Endothelial cell of umbilical vein (primary cell): ENCODE measurements around the gene EML6. TPM values are rescaled to one million over a fixed set of nuclear protein-coding genes. Genes with fewer than 3 reads are reported as not detected.

Source experiments
- BruUV-seq: library from RNA; stranded (reverse); fragments of 400-500 nt; replicated peaks from 2 replicates; lab custom pipeline; 2021; lab: Mats Ljungman, UMichigan
- CTCF ChIA-PET: fragments of 300-600, 350-600 bp; sonication (Branson Sonifier 250); formaldehyde crosslinking; loops from one replicate; lab custom pipeline; 2021; ENCODE audit warnings: antibody characterized with exemption, inconsistent platforms; lab: Charles Lee
- POLR2A ChIA-PET: fragments of 300-600, 350-600 bp; sonication (Branson Sonifier 250); formaldehyde crosslinking; loops from one replicate; lab custom pipeline; 2021; ENCODE audit warnings: antibody characterized with exemption, inconsistent platforms; lab: Charles Lee
- DNase-seq: peaks from one replicate; pipeline ENCODE4 v3.0.0-alpha.2; 2011; ENCODE audit warnings: low read depth, low spot score
- FAIRE-seq: peaks from 2 replicates; lab custom pipeline; 2011; peaks lifted over from hg19 to GRCh38; lab: Jason Lieb, UNC
- H2AFZ ChIP-seq: 2 replicates; pipeline ENCODE4 v1.6.0; 2012; ENCODE audit warnings: low read depth, low read length, control low read depth, inconsistent platforms
- H3K27ac ChIP-seq: 2 replicates; pipeline ENCODE4 v1.5.1; 2011; ENCODE audit warnings: low read depth, mild to moderate bottlenecking, control low read depth, low read length, moderate library complexity; ENCODE audit not compliant: insufficient read depth
- H3K27me3 ChIP-seq, 2 experiments: 2 replicates each; pipeline versions ENCODE4 v1.6.0 to v1.6.1; 2011; ENCODE audit warnings: low read length in 2 of 2, mixed read lengths in 1 of 2; ENCODE audit not compliant: control insufficient read depth in 2 of 2, insufficient read depth in 2 of 2
- H3K36me3 ChIP-seq, 2 experiments: 2 replicates in 1 of 2; 3 replicates in 1 of 2; pipeline ENCODE4 v1.5.1; 2011; ENCODE audit warnings: low read length in 2 of 2, mild to moderate bottlenecking in 1 of 2, moderate library complexity in 1 of 2; ENCODE audit not compliant: control insufficient read depth in 2 of 2, insufficient read depth in 2 of 2; ENCODE audit errors: extremely low read depth in 1 of 2
- H3K4me1 ChIP-seq: 3 replicates; pipeline ENCODE4 v1.5.1; 2011; ENCODE audit warnings: mild to moderate bottlenecking, low read length; ENCODE audit not compliant: control insufficient read depth, insufficient read depth; ENCODE audit errors: extremely low read depth
- H3K4me2 ChIP-seq: 2 replicates; pipeline ENCODE4 v1.6.1; 2011; ENCODE audit warnings: low read length, control low read depth, mixed read lengths; ENCODE audit not compliant: insufficient read depth
- H3K4me3 ChIP-seq, 3 experiments: fragments of 200-600 bp in 1 of 3; sonication (generic), shearing (Covaris generic) in 1 of 3; replicated peaks in 1 of 3; 2 replicates each; pipeline ENCODE4 v1.5.1; 2011 to 2016; ENCODE audit warnings: control low read depth in 3 of 3, low read length in 3 of 3, mild to moderate bottlenecking in 2 of 3, inconsistent platforms in 1 of 3, low read depth in 1 of 3, moderate library complexity in 1 of 3; ENCODE audit not compliant: insufficient read depth in 1 of 3
- H3K79me2 ChIP-seq: 2 replicates; pipeline ENCODE4 v1.6.0; 2012; ENCODE audit warnings: low read length, inconsistent platforms; ENCODE audit not compliant: control insufficient read depth, insufficient read depth
- H3K9ac ChIP-seq: replicated peaks from 2 replicates; pipeline ENCODE3; 2011; ENCODE audit warnings: low read length, control low read depth; ENCODE audit not compliant: insufficient read depth; ENCODE audit errors: extremely low read depth
- H3K9me1 ChIP-seq: replicated peaks from 3 replicates; pipeline ENCODE4 v1.6.0; 2011; ENCODE audit warnings: mild to moderate bottlenecking, low read length; ENCODE audit not compliant: control insufficient read depth, insufficient read depth; ENCODE audit errors: extremely low read depth
- H3K9me3 ChIP-seq: replicated peaks from 2 replicates; pipeline ENCODE4 v1.5.1; 2012; ENCODE audit warnings: low read length, inconsistent platforms; ENCODE audit not compliant: control insufficient read depth, insufficient read depth
- H4K20me1 ChIP-seq: replicated peaks from 2 replicates; pipeline ENCODE3; 2011; ENCODE audit warnings: mild to moderate bottlenecking, low read length; ENCODE audit not compliant: control insufficient read depth, insufficient read depth; ENCODE audit errors: extremely low read depth
- EZH2 ChIP-seq: IDR thresholded peaks from 2 replicates; pipeline ENCODE4 v1.6.1; 2012; ENCODE audit warnings: borderline replicate concordance, low read depth, mild to moderate bottlenecking, moderate library complexity, low read length, inconsistent platforms; ENCODE audit not compliant: severe bottlenecking
- FOS ChIP-seq: IDR thresholded peaks from 2 replicates; pipeline ENCODE4 v1.6.1; 2011; ENCODE audit warnings: mild to moderate bottlenecking, low read length, moderate library complexity, borderline replicate concordance; ENCODE audit not compliant: insufficient read depth
- GATA2 ChIP-seq: IDR thresholded peaks from 2 replicates; pipeline ENCODE4 v1.7.0; 2011; ENCODE audit warnings: low read depth, mild to moderate bottlenecking, moderate library complexity, mixed read lengths, low read length; ENCODE audit not compliant: insufficient read length, insufficient read depth
- JUN ChIP-seq: IDR thresholded peaks from 2 replicates; pipeline ENCODE4 v1.6.1; 2011; ENCODE audit warnings: borderline replicate concordance, low read depth; ENCODE audit not compliant: insufficient read length, insufficient read depth
- MYC ChIP-seq: IDR thresholded peaks from one replicate; pipeline ENCODE4 v1.6.1; 2011; ENCODE audit warnings: mild to moderate bottlenecking, low read depth, low read length
- POLR2A ChIP-seq: IDR thresholded peaks from 2 replicates; pipeline ENCODE4 v1.6.1; 2012; ENCODE audit warnings: low read depth, mild to moderate bottlenecking, control low read depth, low read length
- POLR2AphosphoS5 ChIP-seq: IDR thresholded peaks from 2 replicates; pipeline ENCODE4 v1.6.1; 2012; ENCODE audit warnings: low read depth, mild to moderate bottlenecking, control low read depth, low read length, moderate library complexity; ENCODE audit not compliant: insufficient read depth
- dilution Hi-C: fragments of 300-500 bp; cut with MboI; formaldehyde crosslinking; loops from one replicate; pipeline ENCODE4 v1.15.0; 2019; ENCODE audit warnings: low sequenced_read_pairs; ENCODE audit not compliant: extremely low pct_ligation_motif_present
- intact Hi-C: fragments of 100-400 bp; cut with micrococcal nuclease; formaldehyde crosslinking; loops from one replicate; pipeline ENCODE4 v1.10.0; 2022
- polyA plus RNA-seq, 4 experiments: library from polyadenylated mRNA; depleted of rRNA in 3 of 4; stranded (reverse) in 3 of 4; unstranded in 1 of 4; fragments of >200 nt; gene quantifications; 2 replicates each; pipeline versions ENCODE4 v1.2.1 to v1.2.3, GENCODE V29; 2011 to 2012; ENCODE audit warnings: missing spikeins in 1 of 4
- total RNA-seq: library from RNA; stranded (reverse); gene quantifications from 2 replicates; pipeline ENCODE4 v1.2.3, GENCODE V29; 2021
- TF ChIP-seq, protein P1 (sequence below): IDR thresholded peaks from 2 replicates; pipeline ENCODE4 v1.6.1; 2011; ENCODE audit not compliant: insufficient read depth, insufficient read length
- TF ChIP-seq, protein P2 (sequence below), 2 donors: IDR thresholded peaks; 1 replicate in 1 of 2; 2 replicates in 1 of 2; pipeline ENCODE4 v1.5.1; 2011; ENCODE audit warnings: low read length in 2 of 2, mild to moderate bottlenecking in 2 of 2, moderate library complexity in 2 of 2, control low read depth in 1 of 2, inconsistent platforms in 1 of 2, low read depth in 1 of 2; ENCODE audit not compliant: insufficient read depth in 1 of 2; ENCODE audit errors: extremely low read depth in 1 of 2

Gene EML6
- total and polyA plus RNA-seq, 2 donors (not counting 3 experiments of a cell fraction or from before 2014, with no cell fraction given) = 0.79 to 2.1 TPM

DNA sequence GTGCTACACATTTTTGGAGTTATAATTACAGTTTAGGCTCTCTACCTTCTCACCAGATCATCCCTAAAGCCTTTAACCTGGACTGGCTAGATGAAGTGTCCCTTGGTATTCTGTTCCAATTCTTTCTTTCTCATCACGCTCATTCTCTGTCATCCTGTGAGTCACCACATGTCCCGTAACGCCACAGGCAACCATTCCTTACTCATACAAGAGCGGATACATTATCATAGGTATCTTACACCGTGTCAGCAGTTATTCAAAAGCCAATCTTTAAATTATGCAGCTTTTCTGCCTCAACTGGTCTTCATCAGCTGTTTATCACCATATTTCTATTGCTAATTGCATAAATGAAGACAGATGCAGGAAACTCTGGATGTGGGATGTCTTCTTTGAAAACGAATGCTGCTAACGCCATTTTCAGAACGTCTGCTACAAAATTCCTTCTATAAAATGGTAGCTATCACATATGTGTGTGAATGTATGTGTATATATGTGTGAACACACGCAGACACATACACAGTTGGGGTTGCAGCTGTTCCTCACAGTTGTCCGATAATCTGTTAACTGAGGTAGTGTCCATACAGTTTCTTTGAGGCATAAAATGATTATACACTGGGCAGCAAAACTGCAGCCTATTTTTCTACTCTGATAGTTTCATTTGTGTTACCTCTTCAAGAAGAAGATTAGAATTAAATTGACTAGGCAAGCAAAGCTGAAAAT, 47.9 kb downstream of the EML6 start:
- H3K4me1 ChIP-seq = peaks cover 31% of the 10 kb centered on the region
- no peaks in the 10 kb centered on the region for H3K79me2 ChIP-seq
- no peak for FAIRE-seq
- no peaks in the 10 kb centered on the region for H3K27me3 ChIP-seq
- H3K36me3 ChIP-seq = no peaks in the 10 kb centered on the region
- H3K9me3 ChIP-seq = no peaks in the 10 kb centered on the region
- H3K4me3 ChIP-seq = no peak overlapping the region
- peak overlapping the region; percentile 24 for H3K4me2 ChIP-seq
- dilution Hi-C loops = no loop called here
- H3K27ac ChIP-seq = no peak overlapping the region
- no peak overlapping the region for H3K9ac ChIP-seq
- DNase-seq = peak; percentile 18
- no peaks in the 10 kb centered on the region for H3K9me1 ChIP-seq
- CTCF ChIA-PET = interaction anchor here (0.6 kb wide), 1 partner anchor 10 kb away, joined by 3 read pairs; no protein-coding TSS in a partner anchor
- H2AFZ ChIP-seq = peak overlapping the region; percentile 26
- TF ChIP-seq MYC = no peak
- TF ChIP-seq FOS = peak; percentile 5
- TF ChIP-seq JUN = peak; percentile 54
- no TSS peak for BruUV-seq
- H4K20me1 ChIP-seq = no peaks in the 10 kb centered on the region
- intact Hi-C loops = no loop called here
- POLR2A ChIA-PET = no interaction called here

DNA sequence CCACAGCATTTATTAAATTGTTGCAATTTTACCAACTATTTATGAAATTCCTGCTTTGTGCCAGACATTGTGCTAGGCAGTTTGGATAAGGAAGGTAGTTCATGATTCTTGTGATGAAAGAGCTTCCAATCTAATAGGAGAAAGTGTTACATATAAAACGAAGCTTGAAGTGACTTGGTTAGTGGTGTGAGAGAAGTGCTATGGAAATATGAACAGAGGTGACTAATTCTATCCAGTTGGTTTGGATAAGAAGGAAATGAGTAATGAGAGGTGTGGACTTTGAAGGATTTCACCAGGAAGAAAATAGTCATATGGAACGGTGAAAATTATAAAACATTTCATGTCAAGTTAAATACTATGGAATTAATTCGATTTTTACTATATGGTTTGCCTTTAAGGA, 48.6 kb downstream of the EML6 start:
- no peaks in the 10 kb centered on the region for H4K20me1 ChIP-seq
- no TSS peak for BruUV-seq
- H3K79me2 ChIP-seq = no peaks in the 10 kb centered on the region
- peaks cover 31% of the 10 kb centered on the region for H3K4me1 ChIP-seq
- peak; percentile 38 for FAIRE-seq
- no peaks in the 10 kb centered on the region for H3K9me3 ChIP-seq
- H2AFZ ChIP-seq = peak overlapping the region; percentile 24
- peak overlapping the region; percentile 24 for H3K4me2 ChIP-seq
- no peaks in the 10 kb centered on the region for H3K27me3 ChIP-seq
- TF ChIP-seq MYC (no peak), POLR2AphosphoS5 (no peak), POLR2A (no peak), GATA2 (no peak), JUN (peak; percentile 93), FOS (peak; percentile 79), EZH2 (no peak)
- TF ChIP-seq, protein P1, sequence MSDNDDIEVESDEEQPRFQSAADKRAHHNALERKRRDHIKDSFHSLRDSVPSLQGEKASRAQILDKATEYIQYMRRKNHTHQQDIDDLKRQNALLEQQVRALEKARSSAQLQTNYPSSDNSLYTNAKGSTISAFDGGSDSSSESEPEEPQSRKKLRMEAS = no peak
- TF ChIP-seq, protein P2, sequence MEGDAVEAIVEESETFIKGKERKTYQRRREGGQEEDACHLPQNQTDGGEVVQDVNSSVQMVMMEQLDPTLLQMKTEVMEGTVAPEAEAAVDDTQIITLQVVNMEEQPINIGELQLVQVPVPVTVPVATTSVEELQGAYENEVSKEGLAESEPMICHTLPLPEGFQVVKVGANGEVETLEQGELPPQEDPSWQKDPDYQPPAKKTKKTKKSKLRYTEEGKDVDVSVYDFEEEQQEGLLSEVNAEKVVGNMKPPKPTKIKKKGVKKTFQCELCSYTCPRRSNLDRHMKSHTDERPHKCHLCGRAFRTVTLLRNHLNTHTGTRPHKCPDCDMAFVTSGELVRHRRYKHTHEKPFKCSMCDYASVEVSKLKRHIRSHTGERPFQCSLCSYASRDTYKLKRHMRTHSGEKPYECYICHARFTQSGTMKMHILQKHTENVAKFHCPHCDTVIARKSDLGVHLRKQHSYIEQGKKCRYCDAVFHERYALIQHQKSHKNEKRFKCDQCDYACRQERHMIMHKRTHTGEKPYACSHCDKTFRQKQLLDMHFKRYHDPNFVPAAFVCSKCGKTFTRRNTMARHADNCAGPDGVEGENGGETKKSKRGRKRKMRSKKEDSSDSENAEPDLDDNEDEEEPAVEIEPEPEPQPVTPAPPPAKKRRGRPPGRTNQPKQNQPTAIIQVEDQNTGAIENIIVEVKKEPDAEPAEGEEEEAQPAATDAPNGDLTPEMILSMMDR (IDR thresholded peaks at IDR 0.05; ENCODE audit: extremely low read depth in 1 of 2, insufficient read depth in 1 of 2, low read depth in 1 of 2, low read length in 2 of 2) = no peak
- ChIA-PET CTCF (interaction anchor here (0.6 to 1.6 kb wide), 3 partner anchors 11 to 66 kb away, joined by 3 to 4 read pairs (median 4); no protein-coding TSS in a partner anchor), POLR2A (no interaction called here)
- peak; percentile 69 for DNase-seq
- H3K36me3 ChIP-seq = no peaks in the 10 kb centered on the region
- H3K9me1 ChIP-seq = no peaks in the 10 kb centered on the region
- dilution Hi-C loops = no loop called here
- peak overlapping the region; percentile 12 for H3K9ac ChIP-seq
- no peak overlapping the region for H3K4me3 ChIP-seq
- intact Hi-C loops = no loop called here
- peak overlapping the region; percentile 68 for H3K27ac ChIP-seq
